DMS79 treated with DMSO at 0.1 percent for 48 hours (cell line): ENCODE measurements around the gene PRKCZ.

ENCODE experiments used
- DNase-seq: peaks from one replicate; lab custom pipeline; 2025; lab: John Stamatoyannopoulos, UW

Gene PRKCZ

DNA sequence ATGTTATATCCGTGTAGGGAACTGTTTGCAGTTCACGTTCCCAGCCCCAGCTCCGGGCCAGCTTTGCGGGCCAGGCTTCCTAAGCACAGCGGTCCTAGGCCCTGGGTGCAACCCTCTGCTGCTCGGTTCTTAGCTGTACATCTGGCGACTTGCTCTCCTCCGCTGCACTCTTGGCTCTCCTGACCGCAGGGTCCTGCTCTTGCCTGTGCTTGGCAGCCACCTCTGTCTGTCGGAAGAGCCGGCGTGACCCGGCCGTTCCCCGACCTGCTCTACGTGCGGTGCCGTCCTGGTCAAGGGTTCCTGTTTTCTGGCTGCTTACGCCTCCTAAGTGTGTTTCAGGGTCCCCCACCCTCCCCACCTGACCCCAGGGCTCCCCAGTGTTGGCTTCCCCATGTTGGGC is 107.6 kb downstream of the PRKCZ start:
- DNase-seq, result no peak

DNA sequence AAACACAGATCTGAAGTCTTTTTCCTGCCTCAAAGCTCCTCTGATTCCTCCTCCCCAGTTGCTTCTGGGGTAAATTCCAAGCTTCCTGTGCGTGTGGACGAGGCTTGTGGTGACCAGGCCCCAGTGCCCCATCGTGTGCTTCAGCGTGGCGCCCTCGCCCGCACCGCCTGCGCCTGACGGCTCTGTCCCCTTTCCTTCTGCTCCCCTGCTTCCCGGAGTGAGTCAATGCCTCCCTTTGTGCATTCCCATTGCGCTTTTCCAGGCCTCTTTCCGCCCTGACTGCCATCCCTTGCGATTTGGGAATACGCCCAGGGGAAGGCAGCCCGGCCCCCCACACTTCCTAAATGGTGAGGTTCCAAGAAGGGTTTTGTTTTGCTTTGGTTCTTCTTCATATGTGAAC is 108.1 kb downstream of the PRKCZ start:
- no peak for DNase-seq

DNA sequence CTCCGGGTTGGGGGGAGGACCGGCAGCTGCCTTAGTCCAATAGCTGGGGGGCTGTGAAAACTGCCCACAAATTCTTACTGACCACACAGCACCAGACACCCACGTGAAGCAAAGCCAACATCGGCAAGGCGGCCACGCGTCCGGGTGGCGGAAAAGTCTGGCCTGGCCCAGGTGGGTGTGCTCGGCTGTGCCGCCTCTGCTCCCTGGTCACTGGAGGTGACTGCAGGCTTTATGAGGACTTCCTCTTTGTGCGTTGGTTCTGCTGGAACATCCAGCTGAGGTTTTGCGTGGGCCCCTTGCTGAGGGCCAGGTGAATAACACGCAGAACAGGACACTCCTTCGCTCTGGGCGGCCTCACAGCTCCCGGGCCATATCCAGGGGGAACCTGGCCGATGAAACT is 108.9 kb downstream of the PRKCZ start:
- no peak for DNase-seq

DNA sequence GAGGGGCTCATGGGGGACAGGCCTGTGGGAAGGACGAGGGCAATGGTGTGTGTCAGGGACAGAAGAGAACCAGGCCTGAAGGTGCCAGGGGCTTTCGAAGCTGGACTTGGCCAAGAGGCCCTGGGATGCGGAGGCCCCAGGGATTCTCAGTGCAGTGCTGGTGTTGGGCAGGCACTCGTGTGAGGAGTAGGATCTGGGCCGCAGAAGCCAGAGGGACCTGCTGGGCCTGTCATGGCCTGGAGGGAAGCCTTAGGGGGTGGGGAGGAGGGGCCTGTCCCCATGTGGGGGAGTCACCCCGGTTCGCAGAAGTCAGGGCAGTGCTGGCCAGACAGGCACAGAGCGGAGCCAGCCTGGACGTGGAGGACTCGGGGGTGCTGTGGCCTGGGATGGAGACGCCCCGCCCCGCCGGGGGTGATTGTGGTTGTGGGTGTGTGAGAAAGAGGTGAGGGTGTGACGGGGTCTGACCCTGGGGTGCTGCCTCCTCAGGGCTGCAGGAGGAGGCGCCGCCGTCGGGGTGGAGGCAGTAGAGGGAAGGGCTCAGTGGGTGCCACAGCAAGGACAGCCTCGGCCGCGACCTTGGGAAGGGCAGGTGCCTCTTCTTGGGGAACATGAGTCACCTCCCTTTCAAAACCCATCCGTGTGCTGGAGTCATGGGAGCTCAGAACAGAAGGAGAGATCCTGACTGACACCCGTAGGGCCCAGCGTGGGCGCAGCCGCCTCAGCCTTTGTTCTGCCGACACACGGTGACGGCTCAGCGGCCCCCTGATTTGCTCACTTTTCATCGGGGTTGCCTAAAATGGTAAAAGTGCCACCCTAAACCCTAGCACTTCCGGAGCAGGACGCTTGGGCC is 110.5 kb downstream of the PRKCZ start:
- no peak for DNase-seq

DNA sequence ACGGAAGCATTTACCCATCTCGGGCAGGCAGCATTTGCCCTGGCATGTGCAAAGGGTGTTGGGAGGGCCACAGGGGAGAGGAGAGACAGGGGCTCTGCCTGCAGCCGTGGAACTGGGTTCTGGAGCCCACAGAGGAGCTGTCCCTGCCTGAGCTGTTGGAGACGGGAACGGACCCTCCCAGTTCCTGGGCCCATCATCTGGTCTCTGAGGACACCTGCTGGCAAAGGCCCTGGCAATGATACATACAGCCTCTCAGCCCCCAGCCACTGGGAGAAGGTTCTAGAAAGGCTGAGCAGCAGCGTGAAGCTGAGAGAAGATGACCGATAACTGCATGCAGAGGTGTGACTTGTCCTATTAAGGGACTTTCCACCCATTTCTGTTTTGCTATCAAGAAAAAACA is 113.0 kb downstream of the PRKCZ start:
- DNase-seq, result no peak

DNA sequence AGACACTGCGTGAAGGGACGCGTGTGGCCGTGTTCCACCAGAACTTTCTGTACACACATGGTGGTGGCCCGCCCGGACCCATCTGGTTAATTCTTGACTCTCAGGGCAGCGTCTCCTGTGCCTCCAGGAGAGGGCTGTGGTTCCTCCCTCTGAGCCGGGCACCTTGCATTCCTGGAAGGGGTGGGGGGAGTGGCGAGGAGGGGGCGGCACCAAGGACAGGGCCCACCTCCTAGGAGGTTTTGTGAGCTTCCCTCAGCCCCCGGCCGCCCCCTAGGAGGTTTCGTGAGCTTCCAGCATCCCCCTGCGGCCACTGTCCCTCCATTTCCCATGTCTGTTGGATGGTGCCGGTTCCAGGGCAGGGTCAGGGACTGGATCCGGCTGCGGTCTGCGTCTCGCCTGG is 115.4 kb downstream of the PRKCZ start:
- DNase-seq, result no peak

DNA sequence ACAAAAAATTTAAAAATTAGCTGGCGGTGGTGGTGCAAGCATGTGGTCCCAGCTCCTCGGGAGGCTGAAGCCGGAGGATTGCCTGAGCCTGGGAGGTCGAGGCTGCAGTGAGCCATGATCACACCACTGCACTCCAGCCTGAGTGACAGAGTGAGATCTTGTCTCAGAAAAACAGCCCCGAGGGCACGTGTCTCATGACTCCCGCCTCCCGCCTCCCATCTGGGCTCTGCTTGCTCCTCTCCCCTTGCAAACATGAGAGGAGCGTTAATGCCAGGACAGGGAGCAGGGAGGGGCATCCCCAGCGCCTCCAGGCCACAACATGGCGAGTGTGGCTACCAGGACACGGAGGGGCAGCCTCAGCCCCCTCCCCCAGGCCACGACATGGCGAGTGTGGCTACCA is 116.0 kb downstream of the PRKCZ start:
- DNase-seq, result no peak

DNA sequence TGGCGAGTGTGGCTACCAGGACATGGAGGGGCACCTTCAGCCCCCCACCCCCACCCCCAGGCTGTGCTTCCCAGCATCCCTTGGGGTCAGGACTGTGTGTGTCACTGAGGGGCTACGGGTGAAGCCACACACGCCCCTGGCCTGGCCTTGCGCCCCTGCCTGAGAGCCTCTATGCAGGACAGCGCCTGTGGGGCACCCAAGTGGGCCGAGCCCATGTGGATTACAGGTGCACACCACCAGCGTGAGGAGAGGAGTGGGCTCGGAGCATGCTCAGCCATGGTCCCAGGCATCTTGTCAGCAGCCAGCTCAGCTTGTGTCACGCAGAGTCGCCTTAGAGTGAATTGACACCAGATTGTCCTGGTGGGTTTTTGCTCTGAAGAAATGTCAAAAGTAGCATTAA is 116.5 kb downstream of the PRKCZ start:
- DNase-seq, result no peak

DNA sequence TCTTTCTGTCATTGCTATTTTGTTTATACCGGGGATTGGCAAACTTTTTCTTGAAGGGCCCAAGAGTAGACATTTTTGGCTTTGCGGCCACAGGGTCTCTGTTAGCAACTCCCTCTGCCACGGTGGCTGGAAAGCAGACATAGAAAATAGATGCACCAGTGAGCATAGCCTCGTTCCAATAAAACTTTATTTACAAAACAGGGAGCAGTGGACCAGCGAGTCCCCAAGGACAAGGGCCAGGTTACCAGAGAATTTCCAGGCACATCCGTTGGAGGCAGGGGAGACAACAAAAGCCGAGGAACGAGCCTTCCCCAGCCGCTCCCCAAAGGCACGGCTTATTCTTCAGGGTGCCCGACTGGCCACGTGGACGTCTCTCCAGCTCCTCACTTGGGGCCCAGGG is 117.9 kb downstream of the PRKCZ start:
- DNase-seq, result no peak

DNA sequence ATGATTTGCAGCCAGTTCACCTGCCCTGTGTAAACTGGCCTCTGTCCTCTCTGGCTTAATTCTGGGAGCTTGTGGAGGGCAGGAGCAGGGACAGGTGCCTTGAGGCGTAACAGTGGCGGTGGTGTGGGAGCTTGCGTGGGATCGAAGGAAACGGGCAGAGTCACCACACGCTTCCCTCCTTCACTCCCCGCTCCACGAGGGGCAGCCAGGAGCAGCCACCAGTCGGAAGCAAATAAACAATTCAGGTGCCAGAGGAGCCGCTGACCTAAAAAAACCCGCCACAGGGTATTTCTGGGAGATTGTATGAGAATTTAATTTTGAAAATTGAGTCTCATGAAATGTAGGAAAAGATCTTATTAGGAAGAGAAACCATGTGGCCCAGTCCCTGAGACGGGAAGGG is 118.3 kb downstream of the PRKCZ start:
- no peak for DNase-seq

DNA sequence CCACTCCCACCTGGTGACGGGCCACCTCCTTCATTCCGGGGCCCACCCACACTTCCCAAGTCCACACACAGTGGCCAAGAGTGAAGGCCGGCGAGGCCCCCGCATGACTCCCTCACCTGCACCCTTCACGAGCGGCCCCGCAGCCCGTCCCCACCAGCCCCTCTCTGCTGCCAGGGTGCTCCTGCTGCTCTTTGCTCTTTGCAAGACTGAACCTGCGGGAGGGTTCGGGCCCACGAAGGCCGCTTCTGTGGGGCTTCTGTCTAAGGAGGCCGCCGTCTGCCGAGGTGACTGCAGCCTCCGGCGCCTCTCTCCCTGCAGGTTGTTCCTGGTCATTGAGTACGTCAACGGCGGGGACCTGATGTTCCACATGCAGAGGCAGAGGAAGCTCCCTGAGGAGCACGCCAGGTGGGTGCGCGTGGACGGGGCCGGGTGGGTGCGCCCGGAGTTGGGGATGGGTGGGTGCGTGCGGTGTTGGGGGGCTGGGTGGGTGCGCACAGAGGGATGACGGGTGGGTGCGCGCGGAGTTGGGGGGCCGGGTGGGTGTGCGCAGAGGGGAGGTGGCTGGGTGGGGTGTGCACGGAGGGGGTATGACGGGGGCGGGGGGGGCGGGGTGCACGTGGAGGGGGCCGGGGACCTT is 119.1 kb downstream of the PRKCZ start:
- DNase-seq, result no peak

DNA sequence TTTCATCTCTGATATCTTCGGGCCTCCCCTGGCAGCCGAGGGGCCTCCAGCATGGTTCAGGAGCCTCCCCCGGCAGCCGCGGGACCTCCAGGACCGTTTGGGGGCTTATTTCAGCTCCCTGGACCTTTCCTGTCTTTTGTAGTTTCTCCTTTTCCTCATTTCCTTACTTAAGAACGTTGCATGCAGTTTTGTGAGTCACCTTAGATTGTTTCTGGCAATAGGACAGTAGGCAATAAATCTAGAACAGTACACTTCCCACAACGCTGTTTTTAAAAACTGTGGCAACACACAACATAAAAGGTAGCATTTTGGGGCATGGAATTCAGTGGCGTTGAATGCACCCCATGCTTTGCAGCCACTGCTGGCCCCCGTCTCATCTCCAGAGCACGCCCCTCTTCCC is 120.0 kb downstream of the PRKCZ start:
- DNase-seq, result no peak

DNA sequence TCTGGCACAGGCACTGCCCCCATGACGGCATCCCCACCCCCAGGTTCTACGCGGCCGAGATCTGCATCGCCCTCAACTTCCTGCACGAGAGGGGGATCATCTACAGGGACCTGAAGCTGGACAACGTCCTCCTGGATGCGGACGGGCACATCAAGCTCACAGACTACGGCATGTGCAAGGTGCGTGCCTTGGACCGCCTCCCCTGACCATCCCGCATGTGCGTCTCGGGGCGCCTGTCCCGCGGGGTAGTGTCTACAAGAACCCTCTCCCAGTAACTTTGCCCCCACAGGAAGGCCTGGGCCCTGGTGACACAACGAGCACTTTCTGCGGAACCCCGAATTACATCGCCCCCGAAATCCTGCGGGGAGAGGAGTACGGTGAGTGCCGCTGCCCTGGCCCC is 121.8 kb downstream of the PRKCZ start:
- DNase-seq, result no peak

DNA sequence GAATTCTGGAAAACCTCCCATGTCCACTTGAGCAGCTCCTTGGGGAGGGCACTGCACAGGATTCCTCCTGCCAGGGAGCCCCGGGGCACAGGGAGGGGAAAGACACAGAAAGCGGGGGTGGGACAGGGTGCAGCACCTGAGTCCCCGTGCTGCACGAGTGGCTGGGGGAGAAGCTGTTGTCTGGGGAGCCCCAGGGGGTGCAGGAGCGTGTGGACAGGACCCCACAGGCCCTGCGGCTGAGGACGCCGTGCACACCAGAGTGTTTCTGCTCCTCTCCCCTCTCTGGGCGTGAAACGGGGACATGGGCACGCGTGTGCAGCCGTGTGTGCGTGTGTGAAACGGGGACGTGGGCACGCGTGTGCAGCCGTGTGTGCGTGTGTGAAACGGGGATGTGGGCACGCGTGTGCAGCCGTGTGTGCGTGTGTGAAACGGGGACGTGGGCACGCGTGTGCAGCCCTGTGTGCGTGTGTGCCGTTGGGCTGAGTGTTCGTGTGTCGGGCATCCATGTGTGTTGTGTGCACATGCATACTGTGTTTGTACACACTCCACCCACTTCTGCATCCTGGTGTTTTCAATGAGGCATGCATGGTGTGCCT is 122.4 kb downstream of the PRKCZ start:
- no peak for DNase-seq

DNA sequence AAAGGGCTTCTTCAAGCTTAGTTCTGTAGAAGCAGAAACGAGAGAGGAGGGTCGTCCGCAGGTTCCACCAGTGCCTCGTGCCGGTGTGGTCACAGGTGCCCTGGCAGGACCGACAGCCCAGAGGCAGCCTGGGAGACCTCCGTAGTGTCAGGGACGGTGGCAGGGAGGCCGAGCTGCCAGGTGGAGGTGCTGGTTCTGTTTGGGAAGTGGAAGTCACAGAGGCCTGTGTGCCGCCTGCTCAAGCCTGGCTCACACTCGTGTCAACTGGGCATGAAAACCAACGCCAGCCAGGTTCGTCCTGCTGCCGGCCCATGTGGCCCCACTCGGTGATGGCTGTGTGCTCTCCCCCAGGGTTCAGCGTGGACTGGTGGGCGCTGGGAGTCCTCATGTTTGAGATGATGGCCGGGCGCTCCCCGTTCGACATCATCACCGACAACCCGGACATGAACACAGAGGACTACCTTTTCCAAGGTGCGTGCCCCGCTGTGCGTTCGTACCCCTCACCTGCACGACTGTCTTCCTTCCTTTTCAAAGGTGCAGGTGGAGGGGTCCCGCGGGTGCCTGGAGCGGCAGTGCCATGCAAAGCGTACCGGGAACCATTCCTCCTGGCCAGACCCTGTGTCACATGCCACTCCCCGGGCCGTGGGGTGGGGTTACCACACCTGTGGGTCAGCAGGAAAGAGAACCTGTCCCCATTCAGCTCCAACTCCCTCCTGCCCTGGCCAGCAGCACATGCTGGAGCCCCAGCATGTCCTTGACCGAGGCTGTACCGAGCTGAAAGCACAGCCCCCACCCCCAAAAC is 123.5 kb downstream of the PRKCZ start:
- no peak for DNase-seq

DNA sequence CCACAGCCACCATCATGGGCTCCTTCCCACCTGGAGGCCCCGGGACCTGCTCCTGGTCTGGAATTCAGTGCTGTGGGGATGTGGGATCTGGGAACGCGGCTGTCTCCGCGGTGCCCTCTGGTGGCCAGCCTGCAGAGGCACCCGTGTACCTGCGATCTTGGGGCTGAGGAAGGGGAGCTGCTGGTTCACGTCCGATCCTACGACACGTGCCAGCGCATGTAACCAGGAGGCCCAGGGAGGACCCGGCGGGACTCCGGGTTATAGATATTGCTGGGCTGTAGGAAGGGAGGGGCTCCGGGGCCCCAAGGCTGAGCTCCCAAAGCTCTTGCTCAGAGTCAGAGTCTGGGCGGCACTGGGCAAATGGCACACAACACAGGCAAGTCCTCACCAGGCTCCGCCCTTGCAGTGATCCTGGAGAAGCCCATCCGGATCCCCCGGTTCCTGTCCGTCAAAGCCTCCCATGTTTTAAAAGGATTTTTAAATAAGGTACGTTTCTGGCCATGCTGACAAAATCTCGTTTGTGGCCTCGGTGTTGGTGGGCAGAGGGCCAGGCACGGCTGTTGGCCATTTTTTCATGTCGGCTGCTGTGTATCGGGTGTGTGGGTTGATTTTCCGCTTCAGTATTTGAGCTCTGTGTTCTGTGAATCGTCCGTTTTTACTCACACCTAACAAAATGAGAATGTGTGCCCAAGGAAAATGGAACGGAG is 124.3 kb downstream of the PRKCZ start:
- peak; percentile 65 for DNase-seq

DNA sequence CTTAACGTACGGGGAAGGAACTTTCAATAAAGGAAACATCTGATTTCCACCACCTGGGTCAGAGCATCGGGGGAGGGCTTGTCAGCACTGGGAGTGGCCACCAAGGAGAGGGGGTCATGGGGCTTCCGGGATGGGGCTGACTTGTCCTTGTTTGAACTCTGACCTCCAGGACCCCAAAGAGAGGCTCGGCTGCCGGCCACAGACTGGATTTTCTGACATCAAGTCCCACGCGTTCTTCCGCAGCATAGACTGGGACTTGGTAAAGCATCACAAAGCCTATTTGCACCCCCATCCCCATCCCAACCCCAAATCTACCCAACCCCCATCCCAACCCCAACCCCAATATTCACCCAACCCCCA is 124.8 kb downstream of the PRKCZ start:
- DNase-seq, result no peak

DNA sequence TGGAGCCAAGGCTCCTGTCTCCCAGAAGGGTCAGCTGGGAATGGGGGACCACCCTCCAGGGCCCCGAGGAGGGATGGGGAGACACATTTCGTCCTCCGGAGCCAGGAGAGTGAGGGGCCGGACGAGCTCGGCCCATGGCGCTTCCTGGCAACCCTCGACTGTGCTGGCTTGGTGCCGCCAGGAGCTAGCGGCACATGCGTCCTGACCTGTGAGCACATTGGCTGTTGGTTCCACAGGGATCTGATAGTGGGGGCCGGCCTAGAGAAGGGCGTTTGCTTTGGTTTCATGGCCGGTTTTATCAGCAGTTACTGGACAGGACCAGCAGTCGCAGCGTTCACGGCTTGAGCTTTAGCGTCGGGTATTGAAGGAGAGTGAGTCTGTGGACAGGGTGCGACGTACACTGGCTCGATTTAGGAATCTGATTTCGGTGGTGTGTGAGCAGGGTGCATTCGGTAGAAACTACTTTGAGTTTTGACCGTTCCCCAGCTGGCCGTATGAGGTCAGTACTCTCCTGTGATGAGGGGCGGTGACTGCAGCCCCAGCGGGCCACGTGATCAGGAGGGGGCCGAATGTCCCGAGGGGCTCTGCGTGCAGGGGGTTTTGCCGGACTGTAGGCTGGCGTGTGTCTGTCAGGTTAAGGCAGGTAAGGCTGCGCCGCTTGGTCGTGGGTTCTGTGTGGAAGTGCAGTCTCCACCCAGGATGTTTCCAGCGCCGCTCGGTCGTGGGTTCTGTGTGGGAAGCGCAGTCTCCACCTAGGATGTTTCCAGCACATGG is 125.7 kb downstream of the PRKCZ start:
- DNase-seq, result no peak

DNA sequence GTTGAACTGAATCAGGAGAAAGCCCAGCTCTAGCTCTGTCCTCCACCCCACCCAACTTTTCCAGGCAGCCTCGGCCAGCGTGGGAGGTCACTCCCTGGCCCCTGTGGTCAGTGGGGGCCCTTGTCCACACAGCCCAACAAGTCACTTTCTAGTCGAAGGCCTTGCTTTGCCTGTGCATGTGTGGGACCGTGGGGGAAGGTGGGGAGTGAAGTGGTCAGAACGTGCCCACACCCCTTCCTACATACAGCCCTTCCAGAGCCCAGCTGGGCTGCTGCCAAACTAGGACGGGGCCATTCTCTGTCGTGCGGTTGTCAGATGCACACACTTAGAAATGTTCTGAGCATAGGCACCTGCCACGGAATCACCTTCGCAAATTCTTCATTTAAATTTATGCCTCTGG is 126.4 kb downstream of the PRKCZ start:
- no peak for DNase-seq

DNA sequence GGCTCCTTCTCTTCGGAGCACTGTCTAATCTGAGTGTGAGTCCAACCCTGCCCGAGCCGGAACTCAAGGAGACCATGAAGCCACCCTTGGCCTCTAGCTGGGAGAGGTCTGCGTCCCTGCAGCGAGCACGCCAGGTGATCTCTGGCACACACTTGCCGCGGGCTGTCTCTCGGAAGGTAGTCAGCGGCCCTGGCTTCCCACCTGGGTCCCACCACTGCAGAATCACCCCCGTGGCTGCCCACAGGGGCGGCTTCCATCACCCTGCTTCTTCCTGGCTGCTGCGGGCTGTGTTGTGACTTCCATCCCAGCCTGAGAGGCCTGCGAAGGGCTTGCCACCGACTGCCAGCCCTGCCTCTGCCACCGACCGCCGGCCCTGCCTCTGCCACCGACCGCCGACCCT is 127.3 kb downstream of the PRKCZ start:
- DNase-seq, result no peak

DNA sequence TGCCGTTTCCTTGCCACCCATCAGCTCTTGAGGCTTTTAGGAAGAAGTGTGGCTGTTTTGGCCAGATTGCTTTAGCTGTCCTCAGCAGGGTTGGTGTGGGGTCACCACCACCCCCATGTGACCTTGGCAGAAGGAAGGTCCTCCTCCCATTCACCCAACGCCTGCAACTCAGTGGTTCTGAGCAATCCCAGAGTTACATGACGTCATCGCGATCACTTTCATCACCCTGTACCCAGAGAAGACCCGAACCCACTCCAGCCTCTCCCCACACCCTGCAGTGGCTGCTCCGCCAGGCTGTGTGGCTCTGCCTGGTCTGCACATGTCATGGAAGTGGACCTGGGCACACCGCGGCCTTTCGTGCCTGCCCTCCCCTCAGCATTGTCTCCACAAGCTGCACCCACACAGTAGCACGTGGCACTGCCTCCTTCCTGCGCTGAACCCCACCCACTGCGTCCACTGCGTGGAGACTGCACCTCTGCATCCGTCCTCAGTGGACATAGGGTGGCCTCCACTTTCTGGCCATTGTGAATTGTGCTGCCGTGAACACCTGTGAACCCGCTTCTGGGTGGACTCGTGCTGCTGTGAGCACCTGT is 127.8 kb downstream of the PRKCZ start:
- DNase-seq, result no peak
